Measurements from ENCODE around the gene PROCA1. TPM values are rescaled to one million over a fixed set of nuclear protein-coding genes. Genes with fewer than 3 reads are reported as not detected.
"Not testable (repeated sequence)": the region's sequence is repeated elsewhere in the genome, so short reads cannot be mapped to it uniquely, and the experiment has no call there.

The PROCA1 gene
- total RNA-seq, 2 experiments from 2014 or later = 4.0 to 4.5 TPM

DNA sequence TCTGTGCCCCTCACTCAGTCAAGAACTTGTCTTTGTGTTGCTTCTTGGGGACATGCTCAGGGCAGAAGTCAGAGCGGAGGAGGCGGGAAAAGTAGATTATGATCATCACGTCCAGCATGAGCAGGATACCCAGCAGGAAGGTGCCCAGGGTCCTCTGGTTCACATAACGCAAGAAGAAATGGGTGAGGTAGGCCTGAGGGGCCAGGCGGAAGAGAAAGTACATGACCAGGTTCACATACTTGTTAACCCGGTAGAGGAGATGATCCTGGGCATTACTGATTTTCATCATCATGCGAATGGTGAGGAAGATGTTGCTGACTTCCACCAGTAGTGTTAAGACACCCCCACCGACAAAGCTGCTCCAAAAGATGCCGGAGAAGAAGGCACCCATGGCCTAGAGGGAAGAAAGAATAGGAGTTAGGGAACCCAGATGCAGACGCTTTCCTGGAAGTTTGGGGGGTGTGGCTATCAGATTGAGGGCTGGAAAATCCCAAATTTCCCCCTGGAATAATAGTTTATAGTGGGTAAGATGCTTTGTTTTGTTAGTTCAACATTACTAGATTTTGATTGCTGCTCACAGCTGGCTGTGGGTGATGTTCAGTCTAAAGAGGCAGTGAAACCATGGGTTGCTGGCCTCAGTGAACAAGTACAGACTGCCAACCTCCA is 12.9 kb upstream of the PROCA1 start:
- POLR2A ChIA-PET = interaction anchor here (0.6 to 6.3 kb wide), 7 partner anchors 8 to 169 kb away, joined by 3 to 111 read pairs (median 4); partner anchors contain the start of genes FAM222B and TRAF4
- DNase-seq = peak; percentile 20
- H3K4me1 Mint-ChIP-seq = peaks cover 56% of the 10 kb centered on the region
- peak overlapping the region; percentile 90 for H3K27ac Mint-ChIP-seq
- H3K27me3 Mint-ChIP-seq = no peaks in the 10 kb centered on the region
- H3K36me3 Mint-ChIP-seq (ENCODE audit: low read depth) = peaks cover 60% of the 10 kb centered on the region
- ATAC-seq = no peak
- peak overlapping the region; percentile 99 for H3K4me3 Mint-ChIP-seq
- intact Hi-C loops (cut with DNase I, micrococcal nuclease) = loop anchor here (5.0 to 10.0 kb wide), 6 partner anchors 38 to 890 kb away; partner anchors contain the start of genes ABHD15 (in 1 of the 2), NUFIP2 (in 1 of the 2) and TP53I13 (in 1 of the 2)
- no peaks in the 10 kb centered on the region for H3K9me3 Mint-ChIP-seq (ENCODE audit: low read depth)
- CTCF ChIA-PET = interaction anchor here (0.5 to 8.9 kb wide), 6 partner anchors 9 to 233 kb away, joined by 3 to 294 read pairs (median 4); partner anchors contain the start of genes PHF12 and TRAF4

DNA sequence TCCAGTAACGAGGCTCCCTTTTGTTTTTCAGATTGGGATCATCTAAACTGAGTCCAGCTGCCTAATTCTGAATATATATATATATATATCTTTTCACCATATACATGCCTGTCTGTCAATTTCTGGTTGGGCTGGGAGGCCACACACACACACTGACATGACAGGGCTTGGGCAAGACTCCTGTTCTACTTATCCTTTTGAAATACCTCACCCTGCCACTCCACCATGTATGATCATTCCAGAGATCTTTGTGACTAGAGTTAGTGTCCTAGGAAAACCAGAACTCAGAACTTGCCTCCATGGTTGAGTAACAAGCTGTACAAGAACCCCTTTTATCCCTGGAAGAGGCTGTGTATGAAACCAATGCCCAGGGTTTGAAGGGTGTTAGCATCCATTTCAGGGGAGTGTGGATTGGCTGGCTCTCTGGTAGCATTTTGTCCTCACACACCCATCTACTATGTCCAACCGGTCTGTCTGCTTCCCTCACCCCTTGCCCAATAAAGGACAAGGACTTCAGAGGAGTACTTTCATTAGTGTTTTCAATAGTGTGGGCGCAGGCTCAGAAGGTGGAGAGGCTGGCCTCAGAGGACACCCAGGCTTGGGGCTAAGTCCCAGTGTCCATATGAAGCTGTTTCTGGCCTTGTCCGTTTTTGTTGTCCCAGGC is 12.3 kb upstream of the PROCA1 start:
- intact Hi-C loops (cut with DNase I, micrococcal nuclease) = loop anchor here (10.0 kb wide), 2 partner anchors 391 to 891 kb away; no protein-coding TSS in a partner anchor
- H3K4me3 Mint-ChIP-seq = peak overlapping the region; percentile 99
- H3K27ac Mint-ChIP-seq = peak overlapping the region; percentile 90
- not testable (repeated sequence) for H3K9me3 Mint-ChIP-seq (ENCODE audit: low read depth); ATAC-seq; DNase-seq; H3K27me3 Mint-ChIP-seq
- ChIA-PET POLR2A (interaction anchor here (1.0 to 6.3 kb wide), 2 partner anchors 23 to 118 kb away, joined by 4 to 111 read pairs; partner anchors contain the start of genes FAM222B and TRAF4), CTCF (interaction anchor here (1.4 to 8.9 kb wide), 3 partner anchors 24 to 228 kb away, joined by 3 to 294 read pairs (median 94); partner anchors contain the start of genes PHF12 and TRAF4)
- H3K4me1 Mint-ChIP-seq = peaks cover 55% of the 10 kb centered on the region
- peaks cover 60% of the 10 kb centered on the region for H3K36me3 Mint-ChIP-seq (ENCODE audit: low read depth)

DNA sequence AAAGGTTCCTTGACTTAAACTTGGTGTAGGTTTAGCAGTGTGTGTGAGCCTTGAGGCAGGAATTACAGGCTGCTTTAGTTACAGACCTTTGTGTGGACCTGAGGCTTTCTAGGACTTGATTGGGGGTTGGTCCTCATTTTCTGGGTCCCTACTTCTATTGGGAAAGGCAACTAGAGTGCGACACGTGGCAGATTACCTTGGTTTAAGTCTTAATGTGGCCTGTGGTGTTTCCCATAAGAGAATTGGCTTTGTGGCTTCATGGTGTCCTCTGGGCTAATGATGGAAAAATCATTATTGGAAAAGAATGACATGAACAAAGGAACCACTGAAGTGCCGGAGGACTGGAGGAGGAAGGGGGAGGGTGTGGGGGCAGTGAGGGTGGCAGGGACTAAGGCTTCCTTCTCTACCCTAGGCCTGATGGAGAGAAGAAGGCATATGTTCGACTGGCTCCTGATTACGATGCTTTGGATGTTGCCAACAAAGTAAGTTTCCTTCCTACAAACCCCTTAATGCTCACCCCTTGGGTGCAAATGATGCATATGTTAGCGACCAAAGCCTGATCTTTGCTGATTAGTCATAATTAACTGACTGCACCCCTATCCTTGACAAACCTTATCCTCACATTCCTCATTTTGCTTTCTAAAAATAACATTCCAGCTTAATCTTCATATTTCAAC is 11.6 kb upstream of the PROCA1 start:
- intact Hi-C loops (cut with DNase I, micrococcal nuclease) = loop anchor here (10.0 kb wide), 2 partner anchors 392 to 892 kb away; no protein-coding TSS in a partner anchor
- peak overlapping the region; percentile 90 for H3K27ac Mint-ChIP-seq
- ChIA-PET POLR2A (interaction anchor here (0.7 to 6.3 kb wide), 3 partner anchors 24 to 203 kb away, joined by 4 to 111 read pairs (median 11); partner anchors contain the start of genes FAM222B and TRAF4), CTCF (interaction anchor here (1.4 to 8.9 kb wide), 2 partner anchors 24 to 88 kb away, joined by 3 to 294 read pairs; partner anchors contain the start of gene TRAF4)
- H3K9me3 Mint-ChIP-seq (ENCODE audit: low read depth) = no peaks in the 10 kb centered on the region
- H3K4me1 Mint-ChIP-seq = peaks cover 57% of the 10 kb centered on the region
- H3K27me3 Mint-ChIP-seq = peaks cover under 1% of the 10 kb centered on the region
- no peak for ATAC-seq
- peak overlapping the region; percentile 99 for H3K4me3 Mint-ChIP-seq
- peaks cover 60% of the 10 kb centered on the region for H3K36me3 Mint-ChIP-seq (ENCODE audit: low read depth)
- DNase-seq = no peak

DNA sequence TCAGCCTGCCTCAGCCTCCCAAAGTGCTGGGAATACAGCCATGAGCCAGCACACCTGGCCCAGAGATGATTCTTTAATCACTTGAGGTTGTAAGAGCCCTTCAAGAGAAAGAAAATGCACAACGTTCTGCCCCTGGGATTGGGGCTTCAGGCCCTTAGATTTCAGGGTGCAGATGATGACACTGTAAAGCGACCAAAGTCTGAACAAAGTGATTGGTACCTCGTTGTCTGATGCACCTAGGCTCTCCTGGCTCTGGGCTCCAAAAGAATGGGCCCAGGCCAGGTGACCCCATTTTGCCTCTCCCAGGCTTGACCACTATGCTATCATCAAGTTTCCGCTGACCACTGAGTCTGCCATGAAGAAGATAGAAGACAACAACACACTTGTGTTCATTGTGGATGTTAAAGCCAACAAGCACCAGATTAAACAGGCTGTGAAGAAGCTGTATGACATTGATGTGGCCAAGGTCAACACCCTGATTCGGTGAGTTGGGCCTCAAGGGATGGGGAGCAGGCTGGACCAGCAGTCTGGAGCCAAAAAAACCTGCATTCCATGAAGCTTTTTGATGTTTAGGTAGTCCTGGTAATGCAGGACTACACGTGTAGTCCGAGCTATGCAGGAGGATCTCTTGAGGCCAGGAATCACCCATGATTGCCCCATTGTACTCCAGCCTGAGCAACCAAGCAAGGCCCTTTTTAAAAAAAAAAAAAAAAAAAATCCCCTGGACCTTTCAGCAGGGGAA is 10.9 kb upstream of the PROCA1 start:
- peak overlapping the region; percentile 99 for H3K27ac Mint-ChIP-seq
- peak overlapping the region; percentile 99 for H3K4me3 Mint-ChIP-seq
- H3K9me3 Mint-ChIP-seq (ENCODE audit: low read depth) = no peaks in the 10 kb centered on the region
- peaks cover 58% of the 10 kb centered on the region for H3K4me1 Mint-ChIP-seq
- POLR2A ChIA-PET = interaction anchor here (0.7 kb wide), 2 partner anchors 204 to 387 kb away, joined by 4 to 11 read pairs; no protein-coding TSS in a partner anchor
- H3K27me3 Mint-ChIP-seq = peaks cover 3% of the 10 kb centered on the region
- ATAC-seq = no peak
- intact Hi-C loops (cut with DNase I, micrococcal nuclease) = loop anchor here (10.0 kb wide), 2 partner anchors 392 to 892 kb away; no protein-coding TSS in a partner anchor
- H3K36me3 Mint-ChIP-seq (ENCODE audit: low read depth) = peaks cover 60% of the 10 kb centered on the region
- no peak for DNase-seq
- CTCF ChIA-PET = interaction anchor here (0.7 to 1.4 kb wide), 5 partner anchors 28 to 425 kb away, joined by 3 to 5 read pairs (median 3); no protein-coding TSS in a partner anchor

DNA sequence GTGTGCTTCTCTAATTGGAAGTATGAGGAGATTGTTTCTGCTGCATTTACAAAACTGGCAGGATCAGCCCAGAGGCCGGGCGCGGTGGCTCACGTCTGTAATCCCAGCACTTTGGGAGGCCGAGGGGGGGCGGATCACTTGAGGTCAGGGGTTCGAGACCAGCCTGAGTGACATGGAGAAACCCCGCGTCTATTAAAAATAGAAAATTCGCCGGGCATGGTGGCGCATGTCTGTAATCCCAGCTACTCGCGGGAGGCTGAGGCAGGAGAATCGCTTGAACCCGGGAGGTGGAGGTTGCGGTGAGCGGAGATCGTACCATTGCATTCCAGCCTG is 9.3 kb upstream of the PROCA1 start:
- intact Hi-C loops (cut with DNase I, micrococcal nuclease) = loop anchor here (1.0 to 10.0 kb wide), 3 partner anchors 7 to 894 kb away; partner anchors contain the start of gene NEK8 (in 1 of the 2)
- not testable (repeated sequence) for H3K27me3 Mint-ChIP-seq; H3K9me3 Mint-ChIP-seq (ENCODE audit: low read depth); ATAC-seq
- POLR2A ChIA-PET = interaction anchor here (2.0 to 3.3 kb wide), 3 partner anchors 7 to 228 kb away, joined by 13 to 35 read pairs (median 31); partner anchors contain the start of genes NEK8 and PROCA1
- CTCF ChIA-PET = interaction anchor here (0.7 to 1.3 kb wide), 2 partner anchors 90 to 271 kb away, joined by 3 read pairs; no protein-coding TSS in a partner anchor
- peak overlapping the region; percentile 99 for H3K4me3 Mint-ChIP-seq
- H3K36me3 Mint-ChIP-seq (ENCODE audit: low read depth) = peaks cover 60% of the 10 kb centered on the region
- DNase-seq = peak; percentile 30
- H3K4me1 Mint-ChIP-seq = peaks cover 53% of the 10 kb centered on the region
- peak overlapping the region; percentile 99 for H3K27ac Mint-ChIP-seq

DNA sequence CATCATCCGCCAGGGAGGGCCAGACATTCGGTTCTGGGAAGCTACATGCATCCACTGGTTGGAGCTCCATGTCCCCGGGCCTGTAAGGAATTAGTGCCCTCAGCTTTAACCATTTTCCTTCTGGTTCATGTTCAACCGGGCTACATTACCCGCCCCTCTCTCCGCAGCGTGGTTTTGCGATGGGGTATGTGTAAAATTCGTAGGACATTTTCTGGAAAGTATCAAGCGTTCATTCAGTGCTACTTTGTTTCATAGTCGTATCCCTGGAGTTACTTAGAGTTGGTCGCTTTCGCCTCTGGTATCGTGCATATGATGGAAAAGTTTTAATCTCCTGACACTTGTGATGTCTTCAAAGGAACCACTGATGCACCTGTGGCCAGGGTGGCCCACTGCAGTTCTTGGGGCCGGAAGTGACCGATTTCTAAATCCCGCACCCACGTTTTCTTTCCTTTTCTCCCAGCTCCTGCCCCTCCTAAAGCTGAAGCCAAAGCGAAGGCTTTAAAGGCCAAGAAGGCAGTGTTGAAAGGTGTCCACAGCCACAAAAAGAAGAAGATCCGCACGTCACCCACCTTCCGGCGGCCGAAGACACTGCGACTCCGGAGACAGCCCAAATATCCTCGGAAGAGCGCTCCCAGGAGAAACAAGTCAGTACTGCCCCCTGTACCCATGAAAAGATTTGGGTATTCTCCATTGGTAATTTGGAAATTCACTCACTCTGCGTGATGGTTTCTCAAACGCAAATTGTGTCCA is 8.7 kb upstream of the PROCA1 start:
- Mint-ChIP-seq H3K36me3 (ENCODE audit: low read depth) (peaks cover 56% of the 10 kb centered on the region), H3K27ac (peak overlapping the region; percentile 99), H3K4me3 (peak overlapping the region; percentile 99), H3K9me3 (ENCODE audit: low read depth) (no peaks in the 10 kb centered on the region), H3K27me3 (peaks cover 9% of the 10 kb centered on the region), H3K4me1 (peaks cover 53% of the 10 kb centered on the region)
- intact Hi-C loops (cut with DNase I, micrococcal nuclease) = loop anchor here (1.0 to 10.0 kb wide), 3 partner anchors 8 to 894 kb away; partner anchors contain the start of gene NEK8 (in 1 of the 2)
- ATAC-seq = no peak
- peak; percentile 61 for DNase-seq
- ChIA-PET CTCF (interaction anchor here (0.6 to 2.5 kb wide), 11 partner anchors 8 to 233 kb away, joined by 3 to 23 read pairs (median 6); partner anchors contain the start of genes ALDOC, NEK8, PHF12 and PIGS), POLR2A (interaction anchor here (0.5 to 3.3 kb wide), 11 partner anchors 8 to 231 kb away, joined by 3 to 35 read pairs (median 8); partner anchors contain the start of genes BLTP2, NEK8, PHF12 and PROCA1)

DNA sequence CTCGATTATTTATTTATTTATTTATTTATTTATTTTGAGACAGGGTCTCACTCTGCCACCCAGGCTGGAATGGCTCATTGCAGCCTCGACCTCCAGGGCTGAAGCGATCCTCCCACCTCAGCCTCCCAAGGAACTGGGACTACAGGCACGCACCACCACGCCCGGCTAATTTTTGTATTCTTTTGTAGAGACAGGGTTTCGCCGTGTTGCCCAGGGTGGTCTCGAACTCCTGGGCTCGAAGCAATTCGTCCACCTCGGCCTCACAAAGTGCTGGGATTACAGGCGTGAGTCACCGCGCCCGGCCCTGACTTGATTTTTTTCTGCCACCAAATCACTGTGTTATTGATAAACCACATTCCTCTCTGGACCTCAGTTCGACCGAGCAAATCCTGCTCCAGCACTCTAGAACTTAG is 7.3 kb upstream of the PROCA1 start:
- peak overlapping the region; percentile 99 for H3K27ac Mint-ChIP-seq
- H3K4me1 Mint-ChIP-seq = peaks cover 40% of the 10 kb centered on the region
- H3K4me3 Mint-ChIP-seq = peak overlapping the region; percentile 99
- peaks cover 15% of the 10 kb centered on the region for H3K27me3 Mint-ChIP-seq
- POLR2A ChIA-PET = interaction anchor here (0.6 to 3.3 kb wide), 17 partner anchors 8 to 573 kb away, joined by 3 to 35 read pairs (median 5); partner anchors contain the start of genes BLTP2, IFT20, NEK8 and PHF12
- no peaks in the 10 kb centered on the region for H3K9me3 Mint-ChIP-seq (ENCODE audit: low read depth)
- H3K36me3 Mint-ChIP-seq (ENCODE audit: low read depth) = peaks cover 42% of the 10 kb centered on the region
- no peak for DNase-seq
- CTCF ChIA-PET = interaction anchor here (0.8 to 2.5 kb wide), 14 partner anchors 8 to 245 kb away, joined by 3 to 23 read pairs (median 6); partner anchors contain the start of genes ALDOC, FAM222B, NEK8 and PHF12
- intact Hi-C loops (cut with DNase I, micrococcal nuclease) = loop anchor here (1.0 kb wide), 6 partner anchors 8 to 384 kb away; partner anchors contain the start of genes PROCA1 (in 2 of the 2), BLTP2 (in 1 of the 2), DHRS13 (in 1 of the 2) and IFT20 (in 1 of the 2)
- peak; percentile 0 for ATAC-seq

DNA sequence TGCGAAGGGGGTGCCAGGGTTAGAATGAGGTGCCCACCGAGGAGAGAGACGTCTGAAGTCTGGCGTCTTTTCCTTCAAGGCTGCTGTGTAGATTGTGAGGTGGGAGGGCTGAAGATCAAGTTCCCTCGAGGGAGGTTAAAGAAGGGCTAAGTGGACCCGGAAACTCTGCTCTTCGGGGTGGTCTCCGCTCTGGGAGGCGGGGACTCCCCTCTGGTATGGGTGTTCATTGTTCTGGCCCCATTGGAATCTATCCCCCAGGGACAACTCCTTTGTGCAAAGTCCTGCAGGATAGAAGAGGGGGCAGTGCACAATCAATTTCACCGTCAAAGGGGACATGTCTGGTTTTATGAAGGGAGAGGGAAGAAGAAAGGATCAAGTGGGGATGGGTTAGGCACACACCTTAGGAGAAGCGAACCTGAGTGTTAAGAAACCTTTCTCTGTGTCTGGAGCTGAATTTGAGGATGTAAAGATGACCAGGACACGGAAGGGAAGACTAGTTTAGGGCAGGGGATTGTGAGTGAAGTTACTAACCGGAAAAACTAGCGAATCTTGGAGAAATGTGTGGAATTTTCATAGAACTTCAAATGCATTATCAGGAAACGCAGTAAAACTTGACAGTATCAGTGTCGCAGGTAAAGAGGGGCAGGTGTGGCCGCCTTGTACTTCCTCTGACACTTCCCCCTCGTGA is 6.8 kb upstream of the PROCA1 start:
- intact Hi-C loops (cut with DNase I, micrococcal nuclease) = loop anchor here (1.0 kb wide), 6 partner anchors 7 to 383 kb away; partner anchors contain the start of genes PROCA1 (in 2 of the 2), BLTP2 (in 1 of the 2), DHRS13 (in 1 of the 2) and IFT20 (in 1 of the 2)
- H3K4me3 Mint-ChIP-seq = peak overlapping the region; percentile 99

More for the DNA sequence above, 6.8 kb upstream of the PROCA1 start:
- Mint-ChIP-seq H3K9me3 (ENCODE audit: low read depth) (no peaks in the 10 kb centered on the region), H3K4me1 (peaks cover 34% of the 10 kb centered on the region), H3K27me3 (peaks cover 17% of the 10 kb centered on the region), H3K36me3 (ENCODE audit: low read depth) (peaks cover 36% of the 10 kb centered on the region), H3K27ac (peak overlapping the region; percentile 70)
- no peak for ATAC-seq
- DNase-seq = no peak
- POLR2A ChIA-PET = interaction anchor here (1.5 kb wide), 1 partner anchor 233 kb away, joined by 19 read pairs; the partner anchor contains the start of gene PHF12
- CTCF ChIA-PET = interaction anchor here (2.5 kb wide), 1 partner anchor 10 kb away, joined by 22 read pairs; the partner anchor contains the start of gene NEK8

Measured in activated CD4-positive, alpha-beta T cell treated with anti-CD3 and anti-CD28 coated beads for 36 hours (primary cell).